Colonic mucosa (tissue), 4 donors: ENCODE results near the gene ZBTB7B. TPM values are rescaled to one million over a fixed set of nuclear protein-coding genes. Genes with fewer than 3 reads are reported as not detected.

Experiments
- DNase-seq: peaks from one replicate; pipeline ENCODE4 v3.0.0-alpha.2; 2020
- H3K27ac ChIP-seq: fragments of 200-600 bp; one replicate; pipeline ENCODE4 v1.8.0; 2021
- H3K27me3 ChIP-seq: fragments of 200-600 bp; one replicate; pipeline ENCODE4 v1.8.0; 2021
- H3K36me3 ChIP-seq: fragments of 200-600 bp; one replicate; pipeline ENCODE4 v1.8.0; 2021
- H3K4me1 ChIP-seq: fragments of 200-600 bp; one replicate; pipeline ENCODE4 v1.8.0; 2021; ENCODE audit warnings: mild to moderate bottlenecking
- H3K4me3 ChIP-seq: fragments of 200-600 bp; one replicate; pipeline ENCODE4 v1.8.0; 2021
- H3K9ac ChIP-seq, 2 donors: one replicate each; pipeline ENCODE4 v1.7.0; 2013; ENCODE audit warnings: control low read depth in 2 of 2, low read depth in 2 of 2, low read length in 2 of 2
- H3K9me3 ChIP-seq: fragments of 200-600 bp; one replicate; pipeline ENCODE4 v1.8.0; 2021
- intact Hi-C: fragments of 100-400 bp; cut with DNase I; formaldehyde crosslinking; loops from one replicate; pipeline ENCODE4 v1.14.1; 2022
- total RNA-seq, 2 donors: library from RNA; stranded (reverse); fragmentation: NEBNext Ultra II Directional in 1 of 2; extraction: Animal tissue kit (Norgen Biotek cat#: 25700) in 1 of 2; gene quantifications; one replicate each; pipeline ENCODE4 v1.2.1, GENCODE V29; 2021
- TF ChIP-seq, protein P1 (sequence below): fragments of 200-600 bp; IDR thresholded peaks from one replicate; pipeline ENCODE4 v1.8.0; 2022; ENCODE audit warnings: antibody characterized with exemption, mild to moderate bottlenecking
- donor health status: healthy.
- donor health status: DM: no; HTN: no; CAD: no.
- donor health status: DM: no; HTN: no; CAD: no.

Gene ZBTB7B
- total RNA-seq, 2 donors from 2014 or later, result 185 to 205 TPM

DNA sequence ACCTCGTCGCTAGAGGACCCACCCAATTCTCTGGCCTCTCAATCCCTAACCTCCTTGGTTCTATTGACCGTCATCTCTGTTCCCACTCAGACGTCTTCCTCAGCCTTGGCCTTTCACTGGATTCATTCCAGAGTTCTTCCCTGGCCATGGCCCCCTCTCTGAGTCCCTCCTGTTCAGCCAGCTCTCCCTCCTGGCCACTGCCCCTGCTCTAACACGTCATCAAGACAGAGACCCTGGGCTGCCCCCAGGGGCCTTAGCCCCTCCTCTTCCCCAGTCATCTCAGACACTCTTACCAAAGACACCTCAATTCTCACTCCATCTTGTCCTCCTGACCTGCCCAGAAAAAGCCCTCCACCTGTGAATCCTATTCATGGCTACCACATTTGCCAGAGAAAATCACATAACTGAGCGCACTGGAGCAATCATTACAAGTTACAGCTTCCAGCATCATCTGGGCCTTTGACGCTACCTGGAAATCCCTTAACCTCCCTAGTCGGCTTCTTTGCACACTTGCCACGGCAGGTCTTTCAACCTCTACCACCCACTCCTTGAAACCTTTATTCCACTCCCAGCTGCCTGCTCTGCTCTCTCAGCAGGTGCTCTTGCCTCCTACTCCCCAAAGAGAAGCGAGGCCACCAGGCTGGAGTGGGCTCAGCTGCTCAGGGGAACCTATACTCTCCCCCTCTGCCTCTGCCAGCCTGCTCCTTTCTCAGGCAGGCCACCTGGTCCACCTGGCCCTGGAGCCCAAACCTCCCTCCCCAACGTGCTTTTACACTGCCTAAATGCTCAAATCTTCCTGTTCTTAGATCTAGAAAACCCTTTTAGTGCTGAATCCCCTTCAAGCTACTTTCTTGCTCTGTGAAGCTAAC, 17.0 kb downstream of the ZBTB7B start:
- TF ChIP-seq, protein P1, sequence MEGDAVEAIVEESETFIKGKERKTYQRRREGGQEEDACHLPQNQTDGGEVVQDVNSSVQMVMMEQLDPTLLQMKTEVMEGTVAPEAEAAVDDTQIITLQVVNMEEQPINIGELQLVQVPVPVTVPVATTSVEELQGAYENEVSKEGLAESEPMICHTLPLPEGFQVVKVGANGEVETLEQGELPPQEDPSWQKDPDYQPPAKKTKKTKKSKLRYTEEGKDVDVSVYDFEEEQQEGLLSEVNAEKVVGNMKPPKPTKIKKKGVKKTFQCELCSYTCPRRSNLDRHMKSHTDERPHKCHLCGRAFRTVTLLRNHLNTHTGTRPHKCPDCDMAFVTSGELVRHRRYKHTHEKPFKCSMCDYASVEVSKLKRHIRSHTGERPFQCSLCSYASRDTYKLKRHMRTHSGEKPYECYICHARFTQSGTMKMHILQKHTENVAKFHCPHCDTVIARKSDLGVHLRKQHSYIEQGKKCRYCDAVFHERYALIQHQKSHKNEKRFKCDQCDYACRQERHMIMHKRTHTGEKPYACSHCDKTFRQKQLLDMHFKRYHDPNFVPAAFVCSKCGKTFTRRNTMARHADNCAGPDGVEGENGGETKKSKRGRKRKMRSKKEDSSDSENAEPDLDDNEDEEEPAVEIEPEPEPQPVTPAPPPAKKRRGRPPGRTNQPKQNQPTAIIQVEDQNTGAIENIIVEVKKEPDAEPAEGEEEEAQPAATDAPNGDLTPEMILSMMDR, result no peak
- DNase-seq, result no peak
- peaks cover 7% of the 10 kb centered on the region for H3K36me3 ChIP-seq
- no peak overlapping the region for H3K27ac ChIP-seq
- H3K27me3 ChIP-seq, result no peaks in the 10 kb centered on the region
- intact Hi-C loops, result no loop called here
- H3K4me3 ChIP-seq, result no peak overlapping the region
- H3K4me1 ChIP-seq, result peaks cover 16% of the 10 kb centered on the region
- no peaks in the 10 kb centered on the region for H3K9me3 ChIP-seq
- no peak overlapping the region for H3K9ac ChIP-seq

DNA sequence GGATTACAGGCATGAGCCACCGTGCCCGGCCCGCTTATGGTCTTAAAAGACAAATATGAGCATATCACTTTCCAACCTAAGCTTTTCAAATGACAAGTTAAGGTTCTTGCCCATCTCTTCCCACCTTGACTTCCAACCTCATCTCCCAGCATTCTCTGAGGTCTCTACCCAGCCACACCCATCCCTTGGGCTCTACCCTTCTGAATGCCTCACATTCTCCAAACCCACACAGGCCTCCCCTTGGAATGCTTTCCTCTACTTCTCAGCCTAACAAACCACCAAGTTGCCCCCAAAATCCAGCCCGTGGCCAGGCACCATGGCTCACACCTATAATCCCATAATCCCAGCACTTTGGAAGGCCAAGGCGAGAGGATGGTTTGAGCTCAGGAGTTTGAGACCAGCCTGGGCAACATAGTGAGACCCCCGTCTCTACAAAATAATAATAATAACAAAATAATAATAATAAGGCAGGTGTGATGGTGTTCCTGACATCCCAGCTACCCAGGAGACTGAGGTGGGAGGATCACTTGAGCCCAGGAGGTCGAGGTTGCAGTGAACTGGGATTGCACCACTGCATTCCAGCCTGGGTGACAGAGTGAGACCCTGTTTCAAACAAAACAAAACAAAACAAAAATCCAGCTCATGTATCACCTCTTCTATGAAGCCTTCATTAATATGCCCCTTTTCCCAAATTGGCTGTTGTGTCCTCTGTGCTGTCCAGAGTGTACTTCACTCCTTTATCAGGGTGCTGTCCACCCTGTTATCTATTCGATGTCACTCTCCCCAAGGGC, 19.7 kb downstream of the ZBTB7B start:
- intact Hi-C loops, result no loop called here
- TF ChIP-seq, protein P1, result no peak
- H3K9ac ChIP-seq, result peak overlapping the region in 1 of 2 donors; percentile 9
- H3K27ac ChIP-seq, result no peak overlapping the region
- H3K4me3 ChIP-seq, result no peak overlapping the region
- DNase-seq, result no peak
- peaks cover 6% of the 10 kb centered on the region for H3K4me1 ChIP-seq
- no peaks in the 10 kb centered on the region for H3K36me3 ChIP-seq
- H3K27me3 ChIP-seq, result no peaks in the 10 kb centered on the region
- H3K9me3 ChIP-seq, result no peaks in the 10 kb centered on the region

DNA sequence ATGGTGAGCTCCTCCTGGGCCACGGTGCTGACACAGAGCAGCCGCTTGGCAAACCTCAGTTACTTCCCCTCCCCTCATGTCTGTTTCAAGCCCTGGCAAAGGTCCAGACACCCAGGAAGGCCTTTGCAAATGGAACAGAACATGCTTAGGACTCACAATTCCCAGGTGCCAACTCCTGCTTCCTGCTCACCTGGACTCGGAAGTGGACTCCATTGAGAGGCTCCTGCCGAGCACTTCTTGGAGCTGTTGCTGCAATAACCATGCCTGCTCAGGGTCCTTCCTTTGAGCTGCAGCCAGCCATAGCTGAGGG, 20.3 kb downstream of the ZBTB7B start:
- TF ChIP-seq, protein P1, result no peak
- Histone ChIP-seq H3K36me3 (no peaks in the 10 kb centered on the region), H3K4me3 (no peak overlapping the region), H3K27me3 (no peaks in the 10 kb centered on the region), H3K9me3 (no peaks in the 10 kb centered on the region), H3K4me1 (peaks cover 2% of the 10 kb centered on the region), H3K9ac (peak overlapping the region in 1 of 2 donors; percentile 9), H3K27ac (no peak overlapping the region)
- intact Hi-C loops, result no loop called here
- no peak for DNase-seq

DNA sequence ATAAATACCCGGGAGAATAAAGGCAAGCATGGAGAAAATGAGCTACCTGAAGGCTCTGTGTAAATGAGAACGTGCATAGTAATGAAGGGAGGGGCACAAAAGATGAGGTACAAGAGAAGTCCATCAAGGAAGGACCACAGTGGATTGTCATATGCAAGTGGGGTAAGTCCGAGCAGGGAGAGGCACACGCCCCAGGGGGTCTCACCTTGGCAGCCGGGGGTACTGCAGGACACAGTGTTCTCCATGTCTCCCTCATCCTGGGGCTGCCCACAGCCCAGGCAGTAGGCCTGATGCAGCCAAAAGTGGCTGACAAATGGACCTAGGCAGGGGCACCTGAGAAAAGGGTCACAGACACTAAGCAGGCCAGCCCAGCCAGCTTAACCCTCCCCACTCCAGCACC, 21.0 kb downstream of the ZBTB7B start:
- Histone ChIP-seq H3K27me3 (no peaks in the 10 kb centered on the region), H3K36me3 (no peaks in the 10 kb centered on the region), H3K4me1 (no peaks in the 10 kb centered on the region), H3K9me3 (no peaks in the 10 kb centered on the region), H3K27ac (no peak overlapping the region), H3K4me3 (no peak overlapping the region), H3K9ac (no peak overlapping the region)
- intact Hi-C loops, result no loop called here
- no peak for DNase-seq
- TF ChIP-seq, protein P1, result no peak

DNA sequence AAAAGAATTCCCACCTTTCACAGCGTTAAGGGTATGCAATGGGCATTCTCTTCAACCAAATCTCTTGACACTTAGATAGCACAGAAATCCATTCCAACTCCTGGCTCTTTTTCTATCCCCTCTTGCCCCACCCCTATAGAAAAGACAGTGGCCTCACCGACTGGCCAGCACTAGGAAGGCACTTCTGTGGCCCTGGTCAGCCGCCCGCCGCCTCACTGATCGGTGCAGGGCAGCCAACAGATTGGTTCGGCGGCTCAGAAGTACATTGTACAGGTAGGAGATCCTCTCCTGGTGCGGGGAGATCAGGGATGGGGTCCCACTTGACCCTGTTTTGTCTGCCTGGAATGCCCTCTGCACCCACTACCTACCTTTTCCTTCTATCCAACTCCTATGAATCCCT, 21.7 kb downstream of the ZBTB7B start:
- intact Hi-C loops, result no loop called here
- TF ChIP-seq, protein P1, result no peak
- Histone ChIP-seq H3K4me1 (no peaks in the 10 kb centered on the region), H3K4me3 (no peak overlapping the region), H3K9ac (no peak overlapping the region), H3K36me3 (no peaks in the 10 kb centered on the region), H3K27ac (no peak overlapping the region), H3K27me3 (no peaks in the 10 kb centered on the region), H3K9me3 (no peaks in the 10 kb centered on the region)
- no peak for DNase-seq
